Smooth muscle cell (in vitro differentiated cells): Measurements from ENCODE around the gene USP13. TPM values are rescaled to one million over a fixed set of nuclear protein-coding genes. Genes with fewer than 3 reads are reported as not detected.
A peak's percentile ranks its signal among the peaks of the same experiment; 100 is the strongest.

Experiments used
- DNase-seq: peaks from one replicate; lab custom pipeline; 2025; ENCODE audit not compliant: unreplicated experiment; lab: John Stamatoyannopoulos, UW
- H2AFZ ChIP-seq: fragments of 200-600 bp; sonication (generic); 2 replicates; pipeline ENCODE4 v1.6.0; 2016; ENCODE audit warnings: antibody characterized with exemption, low read depth, mild to moderate bottlenecking
- H3F3A ChIP-seq: fragments of 200-600 bp; sonication (generic); 2 replicates; pipeline ENCODE4 v1.6.0; 2017; ENCODE audit warnings: antibody characterized with exemption, low read depth
- H3K27ac ChIP-seq: fragments of 200-600 bp; sonication (generic); 2 replicates; pipeline ENCODE4 v1.5.1; 2016; ENCODE audit warnings: low read depth, mild to moderate bottlenecking
- H3K27me3 ChIP-seq: fragments of 200-600 bp; sonication (generic); 2 replicates; pipeline ENCODE4 v1.6.1; 2016; ENCODE audit warnings: low read depth, mild to moderate bottlenecking
- H3K36me3 ChIP-seq: fragments of 200-600 bp; sonication (generic); 2 replicates; pipeline ENCODE4 v1.5.1; 2016; ENCODE audit warnings: low read depth
- H3K4me1 ChIP-seq: fragments of 200-600 bp; sonication (generic); 2 replicates; pipeline ENCODE4 v1.5.1; 2016; ENCODE audit warnings: low read depth
- H3K4me2 ChIP-seq: fragments of 200-600 bp; sonication (generic); 2 replicates; pipeline ENCODE4 v1.6.0; 2016; ENCODE audit warnings: mild to moderate bottlenecking
- H3K4me3 ChIP-seq: fragments of 200-600 bp; sonication (generic); 2 replicates; pipeline ENCODE4 v1.5.1; 2016; ENCODE audit warnings: mild to moderate bottlenecking
- H3K79me2 ChIP-seq: fragments of 200-600 bp; sonication (generic); 2 replicates; pipeline ENCODE4 v1.6.0; 2016; ENCODE audit warnings: low read depth, mild to moderate bottlenecking
- H3K9ac ChIP-seq: fragments of 200-600 bp; sonication (generic); 2 replicates; pipeline ENCODE4 v1.6.0; 2016; ENCODE audit warnings: low read depth
- H3K9me3 ChIP-seq: fragments of 200-600 bp; sonication (generic); replicated peaks from 2 replicates; pipeline ENCODE4 v1.5.1; 2016; ENCODE audit warnings: low read depth
- H4K20me1 ChIP-seq: fragments of 200-600 bp; sonication (generic); 2 replicates; pipeline ENCODE4 v1.6.0; 2016; ENCODE audit warnings: low read depth
- CTCF ChIP-seq: fragments of 200-600 bp; sonication (generic); IDR thresholded peaks from 2 replicates; pipeline ENCODE4 v1.5.1; 2017; ENCODE audit warnings: borderline replicate concordance, mild to moderate bottlenecking, antibody characterized with exemption; ENCODE audit not compliant: insufficient read depth, poor library complexity, severe bottlenecking
- WGBS: methylation state at CpG from one replicate; pipeline ENCODE4 v1.1.7; 2016; ENCODE audit warnings: low lambda C conversion rate; 5-methylcytosine and 5-hydroxymethylcytosine counted together
- polyA plus RNA-seq: library from polyadenylated mRNA; unstranded; fragments of >200 nt; fragmentation: Nextera tagmentation; extraction: Ambion mirVana; gene quantifications from 2 replicates; pipeline ENCODE4 v1.2.1, GENCODE V29; 2016
- total RNA-seq: library from RNA; depleted of rRNA; stranded (reverse); fragments of >200 nt; gene quantifications from 2 replicates; pipeline ENCODE4 v1.2.3, GENCODE V29; 2014

The USP13 gene
- total and polyA plus RNA-seq, 2 experiments from 2014 or later: 2.0 to 3.2 TPM

GRCh38 chr3:179797192-179797591 is 144.4 kb downstream of the USP13 start:
- peaks cover 7% of the 10 kb centered on the region for H3K4me1 ChIP-seq
- H3K9me3 ChIP-seq: no peaks in the 10 kb centered on the region
- no peaks in the 10 kb centered on the region for H4K20me1 ChIP-seq
- peaks cover 4% of the 10 kb centered on the region for H3F3A ChIP-seq
- H3K79me2 ChIP-seq: no peaks in the 10 kb centered on the region
- peak overlapping the region; percentile 45 for H3K4me2 ChIP-seq
- no peak for DNase-seq
- WGBS: 81% methylated on average over 1 of the region's 1 CpG
- no peak overlapping the region for H2AFZ ChIP-seq
- H3K27ac ChIP-seq: no peak overlapping the region
- no peak overlapping the region for H3K9ac ChIP-seq
- no peaks in the 10 kb centered on the region for H3K36me3 ChIP-seq
- H3K27me3 ChIP-seq: no peaks in the 10 kb centered on the region
- H3K4me3 ChIP-seq: no peak overlapping the region
- TF ChIP-seq CTCF: no peak

GRCh38 chr3:179801263-179801662 is 148.4 kb downstream of the USP13 start:
- no peaks in the 10 kb centered on the region for H3K9me3 ChIP-seq
- no peak overlapping the region for H3K9ac ChIP-seq
- peaks cover 7% of the 10 kb centered on the region for H3K4me1 ChIP-seq
- DNase-seq: no peak
- no peak overlapping the region for H2AFZ ChIP-seq
- H3K4me3 ChIP-seq: no peak overlapping the region
- H3K36me3 ChIP-seq: no peaks in the 10 kb centered on the region
- H3K4me2 ChIP-seq: peak overlapping the region; percentile 59
- no peaks in the 10 kb centered on the region for H3K27me3 ChIP-seq
- H3K79me2 ChIP-seq: no peaks in the 10 kb centered on the region
- H4K20me1 ChIP-seq: no peaks in the 10 kb centered on the region
- H3K27ac ChIP-seq: peak overlapping the region; percentile 69
- peaks cover 4% of the 10 kb centered on the region for H3F3A ChIP-seq
- no peak for TF ChIP-seq CTCF

- H3K9ac ChIP-seq: no peak overlapping the region
- H2AFZ ChIP-seq: no peak overlapping the region
Observed at GRCh38 chr3:179801856-179802255, 149.0 kb downstream of the USP13 start.

More at GRCh38 chr3:179801856-179802255, 149.0 kb downstream of the USP13 start:
- no peaks in the 10 kb centered on the region for H3K27me3 ChIP-seq
- WGBS: 56% methylated on average over 4 of the region's 4 CpGs
- H3K27ac ChIP-seq: peak overlapping the region; percentile 69
- H3K79me2 ChIP-seq: no peaks in the 10 kb centered on the region
- DNase-seq: no peak
- H4K20me1 ChIP-seq: no peaks in the 10 kb centered on the region
- H3K9me3 ChIP-seq: no peaks in the 10 kb centered on the region
- H3K36me3 ChIP-seq: no peaks in the 10 kb centered on the region
- H3K4me3 ChIP-seq: no peak overlapping the region
- H3K4me2 ChIP-seq: peak overlapping the region; percentile 54
- TF ChIP-seq CTCF: no peak
- H3F3A ChIP-seq: peaks cover 4% of the 10 kb centered on the region
- H3K4me1 ChIP-seq: peaks cover 7% of the 10 kb centered on the region
